ENCODE results near the gene KDM7A.

Gene KDM7A

DNA sequence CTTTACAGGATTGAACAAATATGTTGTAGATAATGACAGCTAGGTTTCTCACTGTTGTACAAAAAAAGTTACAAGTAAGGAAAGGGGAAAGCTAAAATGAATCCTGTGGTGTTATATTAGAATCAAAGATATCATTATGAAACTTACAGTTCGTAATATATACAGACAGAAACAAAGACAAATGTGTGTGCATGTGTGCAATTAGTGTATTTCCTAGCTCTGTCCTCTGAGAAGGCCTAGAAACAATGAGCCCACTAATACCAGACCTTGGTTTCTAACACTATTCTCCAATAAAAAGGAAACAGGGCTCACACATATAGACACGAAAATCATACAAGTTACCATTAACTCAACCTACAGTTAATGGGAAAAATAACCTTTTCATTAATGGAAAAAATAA lies 8.0 kb downstream of the KDM7A start:
- TF ChIP-seq, protein P1, sequence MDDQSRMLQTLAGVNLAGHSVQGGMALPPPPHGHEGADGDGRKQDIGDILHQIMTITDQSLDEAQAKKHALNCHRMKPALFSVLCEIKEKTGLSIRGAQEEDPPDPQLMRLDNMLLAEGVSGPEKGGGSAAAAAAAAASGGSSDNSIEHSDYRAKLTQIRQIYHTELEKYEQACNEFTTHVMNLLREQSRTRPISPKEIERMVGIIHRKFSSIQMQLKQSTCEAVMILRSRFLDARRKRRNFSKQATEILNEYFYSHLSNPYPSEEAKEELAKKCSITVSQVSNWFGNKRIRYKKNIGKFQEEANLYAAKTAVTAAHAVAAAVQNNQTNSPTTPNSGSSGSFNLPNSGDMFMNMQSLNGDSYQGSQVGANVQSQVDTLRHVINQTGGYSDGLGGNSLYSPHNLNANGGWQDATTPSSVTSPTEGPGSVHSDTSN (CRISPR knock-in tag; IDR thresholded peaks at IDR 0.05) = no peak
- no peak for TF ChIP-seq ZNF660 (tag by site-specific recombination; IDR thresholded peaks at IDR 0.05)
- TF ChIP-seq ZNF664 (tag by site-specific recombination; IDR thresholded peaks at IDR 0.05) = no peak
- no peak for TF ChIP-seq ZNF600 (tag by site-specific recombination; IDR thresholded peaks at IDR 0.05)
- no peak for TF ChIP-seq ZNF426 (tag by site-specific recombination; IDR thresholded peaks at IDR 0.05)
- no peak for TF ChIP-seq ZNF510 (tag by site-specific recombination; IDR thresholded peaks at IDR 0.05; ENCODE audit: insufficient replicate concordance)
- TF ChIP-seq ZNF473 (tag by site-specific recombination; IDR thresholded peaks at IDR 0.05) = no peak
- no peak for TF ChIP-seq KLF7 (tag by site-specific recombination; IDR thresholded peaks at IDR 0.05; ENCODE audit: borderline replicate concordance)
- TF ChIP-seq, protein P2, sequence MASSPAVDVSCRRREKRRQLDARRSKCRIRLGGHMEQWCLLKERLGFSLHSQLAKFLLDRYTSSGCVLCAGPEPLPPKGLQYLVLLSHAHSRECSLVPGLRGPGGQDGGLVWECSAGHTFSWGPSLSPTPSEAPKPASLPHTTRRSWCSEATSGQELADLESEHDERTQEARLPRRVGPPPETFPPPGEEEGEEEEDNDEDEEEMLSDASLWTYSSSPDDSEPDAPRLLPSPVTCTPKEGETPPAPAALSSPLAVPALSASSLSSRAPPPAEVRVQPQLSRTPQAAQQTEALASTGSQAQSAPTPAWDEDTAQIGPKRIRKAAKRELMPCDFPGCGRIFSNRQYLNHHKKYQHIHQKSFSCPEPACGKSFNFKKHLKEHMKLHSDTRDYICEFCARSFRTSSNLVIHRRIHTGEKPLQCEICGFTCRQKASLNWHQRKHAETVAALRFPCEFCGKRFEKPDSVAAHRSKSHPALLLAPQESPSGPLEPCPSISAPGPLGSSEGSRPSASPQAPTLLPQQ (tag by site-specific recombination; IDR thresholded peaks at IDR 0.05) = no peak
- TF ChIP-seq ZBTB1 (tag by site-specific recombination; IDR thresholded peaks at IDR 0.05) = no peak
- no peak for TF ChIP-seq ZNF138 (tag by site-specific recombination; IDR thresholded peaks at IDR 0.05; ENCODE audit: borderline replicate concordance)
- TF ChIP-seq BCL6B (tag by site-specific recombination; IDR thresholded peaks at IDR 0.05) = no peak
- H3K4me1 ChIP-seq (ENCODE audit: control insufficient read depth, insufficient read depth, low read length) = no peaks in the 10 kb centered on the region
- ChIA-PET CTCF (no interaction called here), POLR2A (no interaction called here)
- no peaks in the 10 kb centered on the region for H3K9me3 ChIP-seq (ENCODE audit: control insufficient read depth, insufficient read depth, low read depth, low read length)
- no peak overlapping the region for H3K27ac ChIP-seq (ENCODE audit: extremely low read depth, low read depth, low read length)
- no peaks in the 10 kb centered on the region for H3K36me3 ChIP-seq (ENCODE audit: control insufficient read depth in 2 of 2, insufficient read depth in 1 of 2, low read length in 2 of 2)
- no peak overlapping the region for H3K4me3 ChIP-seq (ENCODE audit: low read depth, low read length)

- Histone ChIP-seq H3K27ac (ENCODE audit: extremely low read depth, low read depth, low read length) (no peak overlapping the region), H3K36me3 (ENCODE audit: control insufficient read depth in 2 of 2, insufficient read depth in 1 of 2, low read length in 2 of 2) (no peaks in the 10 kb centered on the region), H3K4me1 (ENCODE audit: control insufficient read depth, insufficient read depth, low read length) (no peaks in the 10 kb centered on the region), H3K4me3 (ENCODE audit: low read depth, low read length) (no peak overlapping the region), H3K9me3 (ENCODE audit: control insufficient read depth, insufficient read depth, low read depth, low read length) (no peaks in the 10 kb centered on the region)
- ChIA-PET CTCF (interaction anchor here (1.3 kb wide), 1 partner anchor 12 kb away, joined by 4 read pairs; no protein-coding TSS in a partner anchor), POLR2A (interaction anchor here (0.6 to 2.0 kb wide), 3 partner anchors 10 to 519 kb away, joined by 3 to 9 read pairs (median 4); partner anchors contain the start of gene KDM7A)
- TF ChIP-seq ZNF664 (tag by site-specific recombination; IDR thresholded peaks at IDR 0.05) (0 out of 2 replicates have a peak, but pooled peaks have one; percentile 35), ZNF645 (tag by site-specific recombination; IDR thresholded peaks at IDR 0.05) (no peak), ZSCAN16 (tag by site-specific recombination; IDR thresholded peaks at IDR 0.05) (no peak), ZNF148 (tag by site-specific recombination; IDR thresholded peaks at IDR 0.05; ENCODE audit: borderline replicate concordance) (no peak), ZNF488 (tag by site-specific recombination; IDR thresholded peaks at IDR 0.05) (peak; percentile 66; the same call in 1 of the 2 replicates), ZIC2 (tag by site-specific recombination; IDR thresholded peaks at IDR 0.05) (peak; percentile 46), ZBTB17 (tag by site-specific recombination; IDR thresholded peaks at IDR 0.05) (0 out of 2 replicates have a peak, but pooled peaks have one; percentile 45), ZNF341 (tag by site-specific recombination; IDR thresholded peaks at IDR 0.05; ENCODE audit: low read depth) (no peak)
- TF ChIP-seq, protein P3, sequence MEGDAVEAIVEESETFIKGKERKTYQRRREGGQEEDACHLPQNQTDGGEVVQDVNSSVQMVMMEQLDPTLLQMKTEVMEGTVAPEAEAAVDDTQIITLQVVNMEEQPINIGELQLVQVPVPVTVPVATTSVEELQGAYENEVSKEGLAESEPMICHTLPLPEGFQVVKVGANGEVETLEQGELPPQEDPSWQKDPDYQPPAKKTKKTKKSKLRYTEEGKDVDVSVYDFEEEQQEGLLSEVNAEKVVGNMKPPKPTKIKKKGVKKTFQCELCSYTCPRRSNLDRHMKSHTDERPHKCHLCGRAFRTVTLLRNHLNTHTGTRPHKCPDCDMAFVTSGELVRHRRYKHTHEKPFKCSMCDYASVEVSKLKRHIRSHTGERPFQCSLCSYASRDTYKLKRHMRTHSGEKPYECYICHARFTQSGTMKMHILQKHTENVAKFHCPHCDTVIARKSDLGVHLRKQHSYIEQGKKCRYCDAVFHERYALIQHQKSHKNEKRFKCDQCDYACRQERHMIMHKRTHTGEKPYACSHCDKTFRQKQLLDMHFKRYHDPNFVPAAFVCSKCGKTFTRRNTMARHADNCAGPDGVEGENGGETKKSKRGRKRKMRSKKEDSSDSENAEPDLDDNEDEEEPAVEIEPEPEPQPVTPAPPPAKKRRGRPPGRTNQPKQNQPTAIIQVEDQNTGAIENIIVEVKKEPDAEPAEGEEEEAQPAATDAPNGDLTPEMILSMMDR (tag by site-specific recombination; IDR thresholded peaks at IDR 0.05) = no peak
- TF ChIP-seq, protein P4, sequence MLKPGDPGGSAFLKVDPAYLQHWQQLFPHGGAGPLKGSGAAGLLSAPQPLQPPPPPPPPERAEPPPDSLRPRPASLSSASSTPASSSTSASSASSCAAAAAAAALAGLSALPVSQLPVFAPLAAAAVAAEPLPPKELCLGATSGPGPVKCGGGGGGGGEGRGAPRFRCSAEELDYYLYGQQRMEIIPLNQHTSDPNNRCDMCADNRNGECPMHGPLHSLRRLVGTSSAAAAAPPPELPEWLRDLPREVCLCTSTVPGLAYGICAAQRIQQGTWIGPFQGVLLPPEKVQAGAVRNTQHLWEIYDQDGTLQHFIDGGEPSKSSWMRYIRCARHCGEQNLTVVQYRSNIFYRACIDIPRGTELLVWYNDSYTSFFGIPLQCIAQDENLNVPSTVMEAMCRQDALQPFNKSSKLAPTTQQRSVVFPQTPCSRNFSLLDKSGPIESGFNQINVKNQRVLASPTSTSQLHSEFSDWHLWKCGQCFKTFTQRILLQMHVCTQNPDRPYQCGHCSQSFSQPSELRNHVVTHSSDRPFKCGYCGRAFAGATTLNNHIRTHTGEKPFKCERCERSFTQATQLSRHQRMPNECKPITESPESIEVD (tag by site-specific recombination; IDR thresholded peaks at IDR 0.05) = peak; percentile 45; the same call in 1 of the 2 replicates
These were observed 11.4 kb downstream of the KDM7A start for GRCh38 chr7:140165422-140165821.

All from HEK293 (cell line).